Inferior parietal cortex (tissue), 1 donor: ENCODE measurements around the gene GNAQ.

Experiments used
- DNase-seq: peaks from one replicate; pipeline ENCODE4 v3.0.0-alpha.2; 2016; ENCODE audit errors: extremely low spot score

The GNAQ gene

DNA sequence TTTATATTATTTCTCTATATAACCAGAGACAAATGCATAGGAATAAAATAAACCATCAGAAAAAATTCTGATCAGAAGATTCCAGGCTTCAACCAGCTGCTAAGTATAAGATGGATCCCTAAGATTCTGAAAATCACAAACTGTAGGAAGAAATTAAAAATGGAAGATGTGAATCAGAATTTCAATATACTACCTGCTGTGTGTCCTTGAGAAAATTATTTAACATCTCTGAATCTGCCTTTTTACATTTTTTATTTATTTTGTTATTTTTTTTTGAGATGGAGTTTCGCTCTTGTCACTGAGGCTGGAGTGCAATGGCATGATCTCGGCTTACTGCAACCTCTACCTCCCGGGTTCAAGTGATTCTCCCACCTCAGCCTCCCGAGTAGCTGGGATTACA, 187.2 kb downstream of the GNAQ start:
- DNase-seq = no peak

DNA sequence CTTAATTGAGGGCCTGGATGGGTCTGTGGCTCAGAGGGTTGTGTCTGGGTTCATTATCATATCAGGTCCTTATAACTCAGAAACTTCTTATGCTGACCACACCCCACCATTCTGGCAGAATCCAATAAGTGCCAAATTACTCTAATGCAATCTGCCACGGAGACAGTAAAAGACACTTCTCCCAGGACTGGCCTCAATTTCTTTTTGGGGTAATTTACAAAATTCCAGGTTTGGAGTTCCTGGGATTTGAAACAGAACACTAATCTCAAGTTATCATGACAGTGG, 187.8 kb downstream of the GNAQ start:
- no peak for DNase-seq

DNA sequence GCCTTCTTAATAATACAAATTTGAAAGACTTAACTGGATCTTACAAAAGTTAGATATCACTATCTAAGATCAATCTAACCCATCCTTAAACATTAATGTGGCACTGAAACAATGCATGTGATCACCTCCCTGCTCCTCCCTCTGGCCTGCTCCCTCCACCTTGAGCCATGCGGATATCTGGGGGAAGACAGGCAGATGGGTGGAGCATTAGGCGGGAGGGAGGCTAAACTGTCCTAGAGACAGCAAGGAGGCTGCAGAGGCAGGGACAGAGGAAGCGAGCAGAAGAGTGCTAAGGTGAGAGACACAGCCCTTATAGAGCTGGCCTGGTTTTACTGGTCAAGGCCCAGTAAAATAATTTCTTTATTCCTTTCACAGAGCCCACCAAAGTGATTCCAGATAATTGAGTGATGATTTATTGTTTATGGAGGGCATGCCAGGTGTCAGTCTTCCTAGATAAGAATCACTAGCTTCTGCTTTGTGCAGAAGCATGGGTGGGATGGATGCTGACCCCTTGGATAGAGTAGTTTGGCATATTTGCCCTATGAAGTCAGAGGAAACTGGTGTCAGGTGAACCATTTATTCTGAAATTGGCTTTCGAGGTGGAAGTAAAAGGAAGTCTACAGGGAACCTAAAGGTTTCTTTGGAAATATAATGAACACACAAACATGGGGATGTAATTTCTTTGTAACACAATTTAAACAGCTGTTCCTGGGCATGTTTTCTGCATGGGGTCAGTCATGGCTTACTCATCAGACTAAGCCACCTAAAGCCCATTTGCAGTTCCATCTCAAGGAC, 188.3 kb downstream of the GNAQ start:
- no peak for DNase-seq

DNA sequence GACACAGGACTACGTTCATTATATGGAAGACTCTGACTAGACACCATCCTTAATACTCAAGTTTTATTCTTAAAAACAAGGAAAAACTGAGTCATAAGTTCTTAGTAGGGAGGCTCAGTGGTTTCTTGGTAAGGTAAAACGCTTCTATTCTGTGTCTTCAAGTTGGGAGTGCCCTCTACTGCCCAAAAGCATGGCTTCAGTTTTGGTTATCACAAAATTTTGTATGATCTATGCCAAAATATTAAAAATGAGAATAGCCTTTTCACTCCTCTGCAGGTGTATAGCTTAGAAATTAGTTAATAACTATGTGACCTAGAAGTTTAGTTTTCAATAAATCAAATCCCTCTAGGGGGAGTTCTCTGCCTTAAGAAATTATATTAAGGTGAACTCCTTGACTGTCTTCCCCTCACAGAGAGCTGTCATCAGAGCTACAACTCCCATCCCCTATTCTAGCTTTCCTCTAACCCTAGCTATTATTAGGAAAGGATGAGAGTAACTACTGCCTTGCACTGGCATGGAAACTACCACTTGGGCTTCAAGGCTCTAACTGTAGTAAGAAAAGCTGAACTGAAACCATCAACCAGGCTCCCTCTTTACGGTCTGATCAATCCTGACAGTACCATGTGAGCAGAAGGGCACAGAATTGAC, 189.7 kb downstream of the GNAQ start:
- DNase-seq = peak; percentile 55

DNA sequence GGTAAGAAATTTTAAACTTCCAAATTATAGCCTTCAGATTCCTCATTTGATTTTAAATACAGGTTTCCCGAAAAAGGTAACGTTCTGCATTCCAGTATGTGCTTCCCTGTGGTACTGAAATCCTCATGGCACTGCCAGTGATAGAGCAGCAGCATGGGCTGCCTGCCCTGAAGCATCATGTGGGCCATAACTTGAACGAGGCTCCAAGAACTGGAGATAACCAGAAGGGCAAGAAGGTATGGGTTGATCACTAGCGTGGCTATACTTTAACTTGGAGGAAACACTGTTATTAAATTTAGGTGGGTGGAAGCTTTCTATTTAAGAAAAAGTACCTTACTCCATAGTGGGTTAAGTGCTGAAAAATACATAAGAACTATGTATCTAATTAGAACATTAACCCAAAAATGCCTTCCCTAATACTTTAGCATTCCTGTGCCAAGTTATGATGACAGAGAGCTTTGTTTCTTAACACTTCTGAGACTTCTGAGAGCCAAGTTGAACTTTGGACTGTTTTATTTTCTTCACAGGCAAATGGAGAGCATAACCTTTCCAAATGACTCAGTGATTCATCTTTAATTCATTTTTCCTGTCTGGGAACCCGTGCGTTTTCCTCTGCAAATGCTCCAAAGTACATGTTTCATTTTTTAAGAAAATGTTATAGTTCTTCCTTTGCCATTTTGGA, 192.0 kb downstream of the GNAQ start:
- no peak for DNase-seq

DNA sequence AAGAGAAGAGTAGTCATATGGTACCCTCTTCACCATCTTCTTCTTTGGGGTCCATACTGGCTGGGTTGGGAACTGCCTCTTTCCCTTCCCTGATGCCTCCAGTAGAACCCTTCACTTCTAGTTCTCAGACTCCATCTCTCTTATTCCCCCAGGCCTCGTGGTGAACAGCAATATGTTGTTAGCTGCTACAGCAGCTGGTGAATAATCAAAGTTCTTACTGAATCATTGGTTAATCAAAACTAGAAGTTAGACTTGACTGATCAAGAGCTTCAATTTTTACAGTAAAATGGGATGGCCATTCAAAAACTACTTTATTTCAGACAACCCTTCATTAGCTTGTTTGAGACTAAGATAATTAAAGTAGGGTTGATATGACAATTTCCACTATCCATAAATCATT, 192.6 kb downstream of the GNAQ start:
- no peak for DNase-seq

DNA sequence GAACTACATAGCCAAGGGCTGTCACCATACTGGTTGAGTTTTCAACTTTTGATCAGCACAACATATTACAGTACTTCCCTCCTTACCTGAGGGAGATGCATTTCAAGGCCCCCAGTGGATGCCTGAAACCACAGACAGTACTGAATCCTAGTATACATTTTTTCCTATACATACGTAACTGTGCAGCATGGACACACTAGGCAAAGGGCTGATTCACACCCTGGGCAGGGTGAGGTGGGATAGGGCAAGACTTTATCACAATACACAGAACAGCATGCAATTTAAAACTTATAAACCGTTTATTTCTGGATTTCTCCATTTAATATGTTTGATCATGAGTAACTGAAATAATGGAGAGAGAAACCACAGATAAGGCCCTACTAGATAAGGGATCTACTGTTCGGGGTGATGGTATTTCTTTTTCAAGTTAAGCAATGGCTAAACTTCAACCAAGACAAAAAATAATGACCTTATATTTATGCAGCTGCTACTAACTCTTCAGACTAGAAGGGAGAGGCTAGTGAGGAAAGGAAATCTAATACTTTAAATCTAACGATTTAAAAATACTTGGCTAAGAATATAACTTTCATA, 196.6 kb downstream of the GNAQ start:
- DNase-seq = no peak

DNA sequence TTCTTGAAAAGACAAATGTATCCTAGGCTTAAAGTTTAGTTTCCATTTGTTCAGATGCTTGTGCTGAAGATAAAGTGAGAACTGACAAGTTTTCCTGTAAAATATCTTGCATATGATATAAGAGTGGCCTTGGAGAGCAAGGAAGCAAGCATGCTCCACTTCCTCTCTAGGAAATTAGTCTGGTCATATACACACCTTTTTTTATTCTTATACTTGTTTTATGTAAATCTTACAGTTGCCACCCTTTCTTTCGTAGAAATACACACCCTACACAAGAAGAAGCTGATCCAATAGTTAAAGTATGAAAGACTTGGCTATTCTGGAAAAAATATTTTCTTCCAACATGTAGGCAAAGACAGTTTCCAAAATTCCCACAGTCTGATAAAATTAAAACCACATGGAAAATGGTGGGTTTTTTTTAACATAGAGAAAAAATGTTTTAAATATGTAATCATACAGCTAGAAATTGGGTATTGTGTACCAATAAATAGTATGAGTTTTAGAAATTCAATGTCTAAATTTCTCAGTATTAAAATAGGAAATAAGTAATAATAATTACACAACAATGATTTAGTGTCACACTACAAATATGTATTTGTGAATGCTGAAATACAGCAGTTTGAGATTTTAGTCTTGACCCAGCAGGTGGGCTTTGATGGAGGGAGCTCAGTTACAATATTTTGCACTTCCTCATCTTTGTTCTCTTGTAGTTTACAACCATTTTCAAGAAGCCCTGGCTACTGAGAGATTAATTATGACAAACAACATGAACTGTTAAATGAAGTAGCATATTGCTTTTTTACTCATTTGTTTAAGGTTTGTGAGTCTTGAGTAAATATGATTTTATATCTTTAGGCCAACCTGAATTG, 197.8 kb downstream of the GNAQ start:
- no peak for DNase-seq

DNA sequence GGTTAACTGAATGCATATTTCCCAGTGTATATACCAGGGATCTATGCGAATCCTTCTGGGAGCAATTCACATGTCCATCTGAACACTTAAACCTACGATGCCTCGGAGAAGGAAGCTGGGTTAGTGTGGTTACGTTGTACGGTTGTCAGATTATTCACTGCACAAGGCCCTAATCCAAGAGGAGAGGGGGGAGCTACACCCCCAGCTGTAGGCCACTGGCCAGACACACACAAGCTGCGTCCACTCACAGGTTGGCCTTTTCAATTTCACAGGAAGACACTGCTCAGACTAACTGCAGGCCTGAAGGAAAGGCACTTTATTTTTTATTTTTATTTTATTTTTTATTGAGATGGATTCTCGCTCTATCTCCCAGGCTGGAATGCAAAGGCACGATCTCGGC, 199.0 kb downstream of the GNAQ start:
- DNase-seq = no peak

DNA sequence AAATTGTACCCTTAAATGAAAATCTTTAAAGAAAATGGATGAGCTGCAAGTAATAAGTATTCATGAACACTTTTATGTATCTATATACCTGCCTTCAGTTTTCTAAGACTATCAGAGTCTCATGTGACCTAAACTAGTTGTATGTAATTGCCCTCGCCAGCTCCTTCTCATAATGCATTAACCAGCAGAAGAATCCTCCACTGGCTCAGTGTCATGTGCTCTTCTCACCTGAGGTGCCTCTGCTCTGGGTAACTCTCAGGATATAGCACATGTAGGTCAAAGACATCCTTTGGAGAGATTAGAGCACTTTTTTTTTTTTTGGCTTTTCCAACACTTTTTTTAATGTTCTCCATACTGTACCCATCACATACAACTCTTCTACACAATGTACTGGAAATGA, 199.8 kb downstream of the GNAQ start:
- no peak for DNase-seq

DNA sequence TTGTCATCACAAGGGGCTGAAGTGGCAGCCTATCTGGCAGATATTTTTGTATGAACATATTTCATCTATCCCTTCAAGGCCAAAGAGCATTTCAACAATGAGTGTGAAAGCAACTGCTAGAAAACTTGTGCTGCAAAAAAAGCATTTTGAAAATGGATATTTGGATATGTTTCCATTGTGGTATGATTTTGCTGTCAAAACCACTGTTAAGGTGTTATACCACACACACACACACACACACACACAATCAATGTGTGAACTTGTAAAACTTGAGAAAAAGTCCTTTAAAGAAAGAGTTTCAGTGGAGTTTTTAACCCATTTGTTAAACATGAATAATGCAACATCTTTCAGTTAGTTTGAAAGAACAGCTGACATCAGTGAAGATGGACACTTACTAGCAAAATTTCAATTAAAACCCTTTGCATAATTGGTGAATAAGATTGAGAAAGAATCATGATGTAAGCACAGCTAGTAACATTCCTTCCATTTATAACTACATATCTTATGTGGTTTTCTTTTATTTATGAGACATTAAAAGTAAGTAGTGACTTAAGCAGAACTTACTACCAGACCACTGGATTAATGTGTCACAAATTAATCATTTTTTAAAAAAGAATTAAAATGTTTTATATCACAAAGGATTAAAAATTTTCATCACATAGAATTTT, 200.9 kb downstream of the GNAQ start:
- no peak for DNase-seq

DNA sequence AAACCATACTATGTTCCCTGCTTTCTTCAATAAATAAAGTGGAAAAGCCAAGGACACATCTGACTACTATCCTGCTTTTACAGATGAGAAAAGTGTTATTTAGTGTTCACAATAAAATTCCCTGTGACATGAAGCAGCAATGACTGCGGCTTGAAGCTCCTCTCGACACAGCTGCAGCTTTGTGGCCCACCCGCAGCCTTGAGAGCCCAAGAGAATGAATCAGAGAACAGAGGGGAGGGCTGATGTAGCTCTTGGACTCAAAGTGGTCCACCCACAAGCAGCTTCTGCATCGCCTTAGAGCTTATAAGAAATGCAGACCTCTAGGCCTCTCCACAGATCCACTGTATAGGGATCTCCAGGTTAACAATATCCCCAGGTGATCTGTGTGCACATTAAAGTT, 202.2 kb downstream of the GNAQ start:
- DNase-seq = no peak

DNA sequence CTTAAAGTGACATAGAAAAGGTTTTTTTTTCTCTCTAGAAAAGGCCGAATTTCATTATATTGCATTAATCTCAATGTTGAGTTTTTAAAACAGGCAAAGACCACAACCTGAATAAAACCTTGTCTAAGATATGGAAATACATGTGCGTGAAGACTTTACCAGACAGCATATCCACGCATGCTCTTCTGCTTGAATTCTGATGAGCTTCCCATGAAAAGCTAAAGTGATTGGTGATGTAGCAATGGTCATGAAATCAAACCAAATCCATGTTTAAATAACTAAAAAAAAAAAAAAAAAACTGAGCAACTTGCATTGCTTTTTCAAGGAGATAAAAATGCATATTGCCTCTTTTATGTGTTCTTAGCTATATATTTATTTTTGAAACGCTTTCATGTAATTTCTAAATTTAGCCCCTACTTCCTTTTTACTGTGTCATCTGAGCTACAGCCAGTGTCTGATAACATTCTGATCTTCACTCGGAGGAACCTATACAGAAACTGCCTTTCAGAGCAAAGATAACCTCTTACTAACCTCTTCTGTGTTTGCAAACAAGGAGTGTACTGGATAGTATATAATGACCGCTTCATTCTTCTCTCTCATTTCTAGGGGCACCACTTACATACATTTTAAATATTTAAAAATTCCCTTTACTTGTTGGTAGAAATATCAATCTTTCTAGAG, 204.4 kb downstream of the GNAQ start:
- DNase-seq = no peak

DNA sequence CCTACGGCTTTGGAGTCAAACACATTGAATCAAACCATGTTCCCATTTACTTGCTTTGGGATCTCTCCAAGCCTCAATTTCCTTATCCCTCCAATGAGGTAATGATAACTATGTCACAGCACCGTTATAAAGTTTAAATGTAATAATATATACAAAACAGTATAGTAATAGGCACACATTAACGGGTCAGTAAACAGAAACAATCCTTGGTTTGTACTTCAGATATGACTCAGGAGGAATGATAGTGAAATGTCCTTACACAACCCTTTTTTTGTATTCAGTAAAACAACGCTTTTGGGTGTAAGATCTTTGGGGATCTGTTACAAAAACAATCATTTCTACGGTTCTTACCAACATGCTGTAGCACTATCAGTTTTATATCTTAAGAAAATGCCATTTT, 205.0 kb downstream of the GNAQ start:
- no peak for DNase-seq

DNA sequence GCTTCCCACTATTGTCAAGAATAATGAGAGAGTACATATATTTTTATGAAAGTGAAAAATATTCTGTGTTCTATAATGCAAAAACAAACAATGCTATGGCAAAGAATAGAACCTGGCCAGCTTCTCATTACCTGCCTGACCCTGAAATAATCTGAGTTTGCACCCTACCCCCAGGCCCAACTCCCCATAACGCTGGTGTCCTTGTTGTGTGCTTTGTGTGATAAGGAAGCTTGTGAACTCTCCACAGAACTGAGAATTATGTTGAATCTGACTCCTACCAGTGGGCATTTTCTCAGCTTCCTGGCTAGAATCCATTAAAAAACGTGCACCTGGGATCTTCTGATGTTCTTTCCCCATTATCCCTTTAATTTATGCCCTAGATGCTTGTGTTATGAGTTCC, 205.5 kb downstream of the GNAQ start:
- no peak for DNase-seq

DNA sequence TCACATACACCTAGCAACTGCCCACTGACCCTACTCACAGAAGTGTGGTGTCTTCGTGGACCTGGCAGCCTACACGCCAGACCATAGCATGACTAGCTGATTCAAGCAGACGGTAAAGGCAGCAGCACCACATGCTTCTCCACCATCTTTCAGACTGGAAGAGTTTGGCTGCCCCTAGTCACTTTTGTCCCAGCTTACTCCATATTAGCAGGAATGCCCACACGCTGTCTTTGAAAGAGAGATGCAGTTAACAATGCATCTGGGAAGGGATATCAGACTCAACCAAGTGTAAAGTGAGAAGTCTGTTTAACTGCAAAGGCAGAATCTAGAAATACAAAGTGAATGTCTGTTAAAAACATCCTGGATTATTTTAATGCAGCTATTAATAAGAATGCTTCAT, 206.2 kb downstream of the GNAQ start:
- no peak for DNase-seq

DNA sequence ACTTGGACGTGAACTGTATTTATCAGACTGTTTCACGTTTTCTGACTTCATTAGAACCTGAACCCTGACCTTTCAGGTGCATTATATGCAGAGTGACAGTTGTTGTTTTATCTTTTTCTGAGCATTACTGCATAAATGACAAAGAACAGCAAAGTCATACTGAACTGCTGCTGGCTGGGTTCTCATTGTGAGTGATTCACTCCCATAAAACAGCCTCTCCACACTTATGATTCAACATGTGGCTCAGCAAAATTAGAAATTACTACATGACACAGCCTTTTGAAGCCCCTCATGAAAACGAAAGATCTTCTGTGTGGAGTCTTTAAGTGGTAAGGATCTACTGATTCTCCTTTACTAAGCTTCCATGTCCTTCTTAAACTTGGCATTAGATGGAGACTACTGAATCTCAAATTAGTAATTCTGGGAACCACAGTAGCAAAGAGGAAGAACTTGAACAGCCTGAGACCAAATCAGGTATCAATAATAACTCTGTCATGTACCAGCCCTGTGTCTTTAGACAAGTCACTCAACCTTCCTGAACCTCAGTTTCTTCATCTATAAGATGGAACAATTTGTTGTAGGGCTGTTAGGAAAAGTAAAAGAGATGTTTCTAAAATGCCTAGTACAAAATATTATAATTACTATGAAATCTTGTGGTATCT, 211.2 kb downstream of the GNAQ start:
- no peak for DNase-seq

DNA sequence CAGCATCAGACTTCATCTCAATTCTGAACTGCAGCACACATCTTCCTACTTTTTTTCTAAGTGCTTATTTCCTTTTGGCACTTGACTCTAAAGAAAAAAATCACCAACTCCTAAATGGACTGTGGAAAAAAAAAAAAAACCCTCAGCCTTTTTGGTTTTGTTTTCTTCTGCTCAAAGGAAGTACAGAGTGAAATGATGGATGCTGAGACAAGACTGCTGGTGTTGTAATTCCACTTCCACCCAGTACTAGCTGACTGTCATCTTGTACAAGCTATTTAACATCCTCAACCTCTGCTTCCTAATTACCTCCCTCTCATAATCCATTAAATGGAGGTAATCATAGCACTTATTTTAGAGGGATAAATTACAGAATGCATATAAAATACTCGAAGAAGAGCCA, 212.0 kb downstream of the GNAQ start:
- DNase-seq = no peak

DNA sequence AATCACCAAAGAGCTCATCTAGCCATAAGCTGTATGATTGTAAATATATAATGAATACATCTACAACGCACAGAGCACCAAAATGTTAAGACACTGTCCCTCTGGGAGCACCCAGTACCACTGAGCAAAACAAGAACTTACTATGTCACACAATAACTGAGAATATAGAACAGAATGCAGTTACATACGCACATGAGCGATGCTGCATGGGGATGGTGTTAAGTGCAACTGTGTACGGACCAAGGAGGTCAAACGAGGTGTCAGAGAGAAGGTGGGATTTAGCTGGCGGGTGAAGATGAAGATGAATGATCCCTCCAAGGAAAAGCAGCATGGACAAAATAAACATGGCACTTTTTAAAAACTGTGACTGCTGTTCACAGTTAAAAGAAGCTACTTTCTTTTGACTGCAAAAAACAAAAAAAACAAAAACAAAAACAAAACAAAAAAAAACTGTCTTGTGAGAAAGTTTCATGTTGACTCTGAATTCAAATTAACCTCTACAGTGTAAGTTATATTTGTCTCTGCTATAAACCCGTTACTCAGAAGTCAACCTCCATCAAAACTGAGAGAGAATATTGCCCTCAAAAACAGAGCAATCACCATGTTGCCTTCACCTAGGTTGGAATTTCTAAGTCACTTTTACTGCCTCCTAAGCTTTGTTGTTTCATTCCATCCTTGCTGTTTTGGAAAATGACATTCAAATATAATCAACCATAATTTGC, 213.9 kb downstream of the GNAQ start:
- DNase-seq = no peak
